GM12875 (cell line): Measurements from ENCODE around the gene TMEM121B.

Experiments
- H3K4me3 ChIP-seq: one replicate; pipeline ENCODE4 v1.5.1; 2011; ENCODE audit warnings: low read depth, low read length, control low read depth
- CTCF ChIP-seq: IDR thresholded peaks from 2 replicates; pipeline ENCODE4 v1.5.1; 2011; ENCODE audit warnings: low read depth, mild to moderate bottlenecking, control low read depth, inconsistent platforms, low read length, moderate library complexity, borderline replicate concordance; ENCODE audit not compliant: insufficient read depth

TMEM121B gene

GRCh38 chr22:17116572-17117330 is 4.4 kb downstream of the TMEM121B start:
- H3K4me3 ChIP-seq: no peak overlapping the region
- no peak for TF ChIP-seq CTCF

DNA sequence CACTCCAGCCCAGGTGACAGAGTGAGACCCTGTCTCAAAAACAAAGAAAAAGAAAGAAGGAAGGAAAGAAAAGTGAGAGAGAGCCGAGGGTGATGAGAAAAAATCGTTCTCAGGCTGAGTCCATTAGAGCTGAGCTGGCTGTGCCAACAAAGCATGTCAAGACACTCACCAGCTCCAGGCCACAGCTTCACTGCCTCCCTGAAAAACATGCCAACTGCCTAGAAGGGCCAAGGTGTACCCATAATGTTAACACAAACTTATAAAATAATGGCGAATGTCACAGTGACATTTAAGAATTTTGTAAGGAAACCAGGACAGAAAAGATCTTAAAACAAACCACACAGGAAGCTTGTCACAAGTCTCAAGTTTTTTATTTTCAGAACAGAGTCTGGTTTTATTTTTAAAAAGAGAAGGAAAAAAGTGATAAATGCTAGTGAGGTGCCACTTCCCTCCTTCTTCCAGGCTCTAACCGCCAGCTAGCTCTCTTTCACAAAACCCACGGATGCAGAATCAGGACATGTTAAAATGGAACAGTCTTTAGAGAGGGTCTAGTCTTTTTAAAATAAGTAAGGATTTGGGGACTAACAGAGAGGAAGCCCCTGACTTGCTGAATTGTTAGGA is 5.1 kb downstream of the TMEM121B start:
- TF ChIP-seq CTCF: no peak
- no peak overlapping the region for H3K4me3 ChIP-seq

DNA sequence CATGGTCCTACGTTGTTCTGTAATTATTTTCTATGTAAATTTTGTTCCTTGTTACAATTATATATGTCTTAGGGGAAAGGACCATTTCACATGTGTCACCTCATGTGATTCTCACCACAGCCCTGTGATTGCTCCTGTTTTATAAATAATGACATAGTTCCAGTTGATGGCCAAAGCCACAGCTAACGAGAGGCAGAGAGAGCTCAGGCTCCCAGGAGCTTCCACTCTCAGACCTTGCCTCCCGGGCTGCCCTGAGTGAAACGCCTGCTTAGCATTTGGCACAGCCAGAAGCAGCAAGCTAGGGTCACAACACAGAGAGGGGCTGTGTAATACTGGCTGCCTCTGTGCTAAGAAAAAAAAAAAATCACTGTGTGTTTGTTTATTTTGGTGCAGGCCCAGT is 5.9 kb downstream of the TMEM121B start:
- TF ChIP-seq CTCF: no peak
- H3K4me3 ChIP-seq: no peak overlapping the region

DNA sequence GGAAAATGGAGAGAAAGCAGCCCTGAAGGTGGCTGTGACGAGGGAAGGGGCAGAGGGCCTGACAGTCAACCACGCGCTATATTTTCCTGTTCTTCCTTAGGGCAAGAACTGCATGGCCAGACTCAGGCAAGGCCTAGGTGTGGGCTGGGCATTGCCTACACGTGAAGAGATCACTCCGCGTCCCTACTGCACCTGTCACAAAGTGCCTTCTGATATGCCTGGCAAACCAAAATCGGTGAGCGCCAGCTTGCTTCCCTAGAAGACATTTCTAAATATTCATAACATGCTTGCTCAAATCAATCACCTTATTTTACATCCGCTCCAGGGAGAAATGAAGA is 6.3 kb downstream of the TMEM121B start:
- TF ChIP-seq CTCF: no peak

DNA sequence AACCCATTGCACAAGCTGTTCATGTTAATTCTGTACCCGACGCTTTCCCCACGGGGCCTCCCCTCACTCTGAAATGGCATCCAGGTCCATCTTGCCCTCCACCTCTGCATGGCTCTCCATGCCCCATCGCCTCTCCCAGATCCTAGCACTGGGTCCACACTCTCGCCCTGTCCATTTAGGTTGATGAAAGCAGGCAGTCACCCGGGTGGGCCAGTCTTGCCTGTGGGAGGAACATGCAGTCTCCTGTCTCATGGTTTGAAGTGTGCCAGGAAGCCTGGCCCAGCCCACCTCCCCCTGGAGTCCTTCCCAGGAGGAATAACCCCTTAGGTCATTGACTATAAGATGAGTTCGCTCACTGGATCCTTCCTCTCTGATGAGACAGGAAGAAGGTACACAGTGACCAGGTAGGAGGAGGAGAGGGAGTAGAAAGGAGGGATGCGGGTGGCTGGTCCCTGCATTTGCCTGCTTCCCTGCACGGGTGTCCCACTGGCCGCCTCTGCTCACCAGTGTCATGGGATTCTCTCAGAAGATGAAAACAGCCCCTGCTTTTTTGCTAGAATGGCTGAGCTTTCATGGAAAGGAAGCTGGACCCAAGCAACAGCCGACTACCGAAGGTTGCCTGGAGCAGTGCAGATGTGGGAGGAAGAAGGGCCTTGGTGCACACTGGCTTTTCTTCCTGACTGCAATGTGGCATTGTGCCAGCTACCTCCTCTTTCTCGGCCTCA is 6.8 kb downstream of the TMEM121B start:
- no peak for TF ChIP-seq CTCF
- no peak overlapping the region for H3K4me3 ChIP-seq

More for the DNA sequence above, 6.3 kb downstream of the TMEM121B start:
- no peak overlapping the region for H3K4me3 ChIP-seq

- H3K4me3 ChIP-seq: no peak overlapping the region
- no peak for TF ChIP-seq CTCF
Observed at GRCh38 chr22:17113600-17113999, 7.6 kb downstream of the TMEM121B start.
